Adrenal gland (tissue), 12 donors: Measurements from ENCODE around the gene AVL9. TPM values are rescaled to one million over a fixed set of nuclear protein-coding genes. Genes with fewer than 3 reads are reported as not detected.

Source experiments
- DNase-seq, 7 donors: peaks; one replicate each; pipeline ENCODE4 v3.0.0-alpha.2; 2019 to 2020
- H3K27ac ChIP-seq, 5 donors: fragments of 200-600 bp; sonication (generic) in 4 of 5; 1 replicate in 3 of 5; 2 replicates in 2 of 5; pipeline versions ENCODE4 v1.5.1 to v1.8.0; 2016 to 2020; ENCODE audit warnings: mild to moderate bottlenecking in 1 of 5
- H3K27me3 ChIP-seq: fragments of 200-600 bp; 2 replicates; pipeline ENCODE4 v1.8.0; 2021
- H3K36me3 ChIP-seq, 2 donors: fragments of 200-600 bp; replicated peaks in 1 of 2; 1 replicate in 1 of 2; 2 replicates in 1 of 2; pipeline versions ENCODE4 v1.5.1 to v1.8.0; 2018 to 2022
- H3K4me1 ChIP-seq, 2 donors: fragments of 200-600 bp; replicated peaks in 1 of 2; 1 replicate in 1 of 2; 2 replicates in 1 of 2; pipeline versions ENCODE4 v1.5.1 to v1.8.0; 2018 to 2021
- H3K4me3 ChIP-seq, 4 donors: fragments of 200-600 bp; sonication (generic) in 3 of 4; one replicate each; pipeline ENCODE4 v1.5.1; 2016 to 2018
- H3K9me3 ChIP-seq, 3 donors: fragments of 200-600 bp; sonication (generic) in 1 of 3; replicated peaks in 1 of 3; 1 replicate in 2 of 3; 2 replicates in 1 of 3; pipeline versions ENCODE4 v1.5.1 to v1.8.0; 2016 to 2021
- POLR2A ChIP-seq, 2 donors: fragments of 450-650 bp; IDR thresholded peaks; one replicate each; pipeline ENCODE4 v1.6.1; 2017; ENCODE audit warnings: antibody characterized with exemption in 2 of 2, mild to moderate bottlenecking in 2 of 2, moderate library complexity in 1 of 2
- WGBS, 4 donors: extraction: QIAGEN DNeasy Blood & Tissue Kit in 2 of 4; methylation state at CpG; one replicate each; pipeline versions ENCODE4 v1.1.5 to v1.1.7; 2013 to 2017; 5-methylcytosine and 5-hydroxymethylcytosine counted together
- intact Hi-C, 2 donors: fragments of 100-400 bp; cut with DNase I; formaldehyde crosslinking; loops; one replicate each; pipeline versions ENCODE4 v1.14.1 to v1.15.0; 2022 to 2023
- polyA plus RNA-seq, 3 donors: library from polyadenylated mRNA; stranded (reverse); fragments of 200-250 nt in 2 of 3; fragments of 350-450 nt in 1 of 3; fragmentation: Illumina TruSeq in 1 of 3; extraction: RNeasy Lipid Tissue Mini Kit (QIAGEN cat#74804) in 1 of 3; gene quantifications; one replicate each; pipeline ENCODE4 v1.2.3, GENCODE V29; 2013 to 2014
- total RNA-seq, 9 donors: library from RNA; depleted of rRNA in 4 of 9; stranded (reverse); fragments of >200 nt in 4 of 9; fragments of 120-200 nt in 1 of 9; fragmentation: NEBNext Ultra II Directional in 1 of 9; extraction: Animal tissue kit (Norgen Biotek cat#: 25700) in 1 of 9; gene quantifications; one replicate each; pipeline versions ENCODE4 v1.1.0 to v1.2.4, GENCODE V29; 2013 to 2023
- TF ChIP-seq, protein P1 (sequence below), 6 experiments: fragments of 450-650 bp in 4 of 6; fragments of 200-600 bp in 2 of 6; sonication (generic) in 1 of 6; IDR thresholded peaks; 1 replicate in 5 of 6; 2 replicates in 1 of 6; pipeline versions ENCODE4 v1.5.1 to v1.8.0; 2016 to 2021; ENCODE audit warnings: antibody characterized with exemption in 6 of 6, mild to moderate bottlenecking in 2 of 6, moderate library complexity in 1 of 6
- donor health status: healthy with polysubstance abuse.
- donor health status: Bipolar disorder and iron deficiency.
- donor health status: DM: yes; HTN: yes; CAD: no.
- donor health status: DM: no; HTN: no; CAD: no.
- donor health status: DM: no; HTN: no; CAD: no.
- donor health status: DM: yes; HTN: yes; CAD: no.

The AVL9 gene
- total and polyA plus RNA-seq, 12 donors, result 8.6 to 53.9 (median 22.7) TPM

GRCh38 chr7:32525839-32526238, 30.6 kb downstream of the AVL9 start:
- H3K4me1 ChIP-seq, result peaks cover 3 to 7% of the 10 kb centered on the region in 2 donors
- H3K9me3 ChIP-seq, result no peaks in the 10 kb centered on the region
- no peaks in the 10 kb centered on the region for H3K36me3 ChIP-seq
- no peak overlapping the region for H3K27ac ChIP-seq
- no peak overlapping the region for H3K4me3 ChIP-seq
- 86 to 91% (median 89%) methylated on average over 4 of the region's 4 CpGs for WGBS, 4 donors
- H3K27me3 ChIP-seq, result no peaks in the 10 kb centered on the region
- no peak for DNase-seq
- TF ChIP-seq, protein P1, sequence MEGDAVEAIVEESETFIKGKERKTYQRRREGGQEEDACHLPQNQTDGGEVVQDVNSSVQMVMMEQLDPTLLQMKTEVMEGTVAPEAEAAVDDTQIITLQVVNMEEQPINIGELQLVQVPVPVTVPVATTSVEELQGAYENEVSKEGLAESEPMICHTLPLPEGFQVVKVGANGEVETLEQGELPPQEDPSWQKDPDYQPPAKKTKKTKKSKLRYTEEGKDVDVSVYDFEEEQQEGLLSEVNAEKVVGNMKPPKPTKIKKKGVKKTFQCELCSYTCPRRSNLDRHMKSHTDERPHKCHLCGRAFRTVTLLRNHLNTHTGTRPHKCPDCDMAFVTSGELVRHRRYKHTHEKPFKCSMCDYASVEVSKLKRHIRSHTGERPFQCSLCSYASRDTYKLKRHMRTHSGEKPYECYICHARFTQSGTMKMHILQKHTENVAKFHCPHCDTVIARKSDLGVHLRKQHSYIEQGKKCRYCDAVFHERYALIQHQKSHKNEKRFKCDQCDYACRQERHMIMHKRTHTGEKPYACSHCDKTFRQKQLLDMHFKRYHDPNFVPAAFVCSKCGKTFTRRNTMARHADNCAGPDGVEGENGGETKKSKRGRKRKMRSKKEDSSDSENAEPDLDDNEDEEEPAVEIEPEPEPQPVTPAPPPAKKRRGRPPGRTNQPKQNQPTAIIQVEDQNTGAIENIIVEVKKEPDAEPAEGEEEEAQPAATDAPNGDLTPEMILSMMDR (IDR thresholded peaks at IDR 0.05), result no peak
- TF ChIP-seq POLR2A (IDR thresholded peaks at IDR 0.05), result no peak
- intact Hi-C loops, result no loop called here

DNA sequence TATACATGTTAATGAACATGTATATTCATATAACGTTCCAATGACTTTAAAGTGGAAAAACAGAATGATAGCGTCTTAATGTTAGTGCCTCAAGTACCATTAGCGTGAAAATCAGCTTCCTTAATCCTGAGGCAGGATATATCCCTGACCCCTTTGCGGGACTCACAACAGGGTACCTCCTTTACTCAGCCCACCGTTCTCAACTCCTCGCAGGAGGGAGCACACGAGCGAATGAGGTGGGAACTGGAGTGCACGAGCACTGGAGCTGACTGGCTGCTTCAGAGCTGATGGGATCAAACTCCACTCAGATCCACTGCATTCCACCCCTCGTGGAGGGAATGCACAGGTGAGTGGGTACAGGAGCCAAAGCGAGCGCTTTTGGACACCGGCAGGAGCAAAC, 36.1 kb downstream of the AVL9 start:
- WGBS, 4 donors, result 93 to 97% (median 95%) methylated on average over 13 of the region's 13 CpGs
- H3K9me3 ChIP-seq, result no peaks in the 10 kb centered on the region
- no peaks in the 10 kb centered on the region for H3K36me3 ChIP-seq
- no peak for DNase-seq
- no peak overlapping the region for H3K4me3 ChIP-seq
- no peak overlapping the region for H3K27ac ChIP-seq
- H3K27me3 ChIP-seq, result no peaks in the 10 kb centered on the region
- intact Hi-C loops, result no loop called here
- TF ChIP-seq, protein P1 (IDR thresholded peaks at IDR 0.05), result no peak
- no peak for TF ChIP-seq POLR2A (IDR thresholded peaks at IDR 0.05)
- H3K4me1 ChIP-seq, result peaks cover 9% of the 10 kb centered on the region in 2 donors

- TF ChIP-seq, protein P1 (IDR thresholded peaks at IDR 0.05), result no peak
- TF ChIP-seq POLR2A (IDR thresholded peaks at IDR 0.05), result no peak
- Histone ChIP-seq H3K27ac (no peak overlapping the region), H3K36me3 (no peaks in the 10 kb centered on the region), H3K4me3 (no peak overlapping the region), H3K27me3 (no peaks in the 10 kb centered on the region), H3K9me3 (no peaks in the 10 kb centered on the region), H3K4me1 (peaks cover 9 to 15% of the 10 kb centered on the region in 2 donors)
- intact Hi-C loops, result no loop called here
- WGBS, 4 donors, result 79 to 87% (median 83%) methylated on average over 3 of the region's 3 CpGs
- no peak for DNase-seq
Measured at GRCh38 chr7:32532086-32532485, 36.8 kb downstream of the AVL9 start.

- WGBS, 4 donors, result 83 to 96% (median 92%) methylated on average over 4 to 5 of the region's 5 CpGs
- Histone ChIP-seq H3K27me3 (no peaks in the 10 kb centered on the region), H3K27ac (no peak overlapping the region), H3K4me1 (peaks cover 9 to 15% of the 10 kb centered on the region in 2 donors), H3K9me3 (no peaks in the 10 kb centered on the region), H3K36me3 (no peaks in the 10 kb centered on the region), H3K4me3 (no peak overlapping the region)
- TF ChIP-seq POLR2A (IDR thresholded peaks at IDR 0.05), result no peak
- TF ChIP-seq, protein P1 (IDR thresholded peaks at IDR 0.05), result no peak
- DNase-seq, result no peak
- intact Hi-C loops, result no loop called here
Measured at GRCh38 chr7:32532716-32533115, 37.4 kb downstream of the AVL9 start.
